DOHH2 (cell line): ENCODE measurements around the gene KCNJ15.

Experiments
- H3F3A ChIP-seq: fragments of 200-600 bp; sonication (generic), shearing (Covaris generic); 2 replicates; pipeline ENCODE4 v1.6.0; 2016; ENCODE audit warnings: antibody characterized with exemption, mild to moderate bottlenecking; ENCODE audit not compliant: control insufficient read depth, insufficient read depth
- H3K27ac ChIP-seq: fragments of 200-600 bp; sonication (generic); 2 replicates; pipeline ENCODE4 v1.5.1; 2014; ENCODE audit warnings: low read depth, mild to moderate bottlenecking, low read length, moderate library complexity
- H3K27me3 ChIP-seq: fragments of 200-600 bp; sonication (generic); 2 replicates; pipeline ENCODE4 v1.6.1; 2014; ENCODE audit warnings: mild to moderate bottlenecking, low read length, mixed read lengths; ENCODE audit not compliant: control insufficient read depth
- H3K36me3 ChIP-seq: fragments of 200-600 bp; sonication (generic); 2 replicates; pipeline ENCODE4 v1.6.1; 2014; ENCODE audit warnings: mild to moderate bottlenecking, low read length, moderate library complexity, mixed read lengths; ENCODE audit not compliant: control insufficient read depth
- H3K4me1 ChIP-seq: fragments of 200-600 bp; sonication (generic); 2 replicates; pipeline ENCODE4 v1.6.1; 2014; ENCODE audit warnings: mild to moderate bottlenecking, low read length, mixed read lengths; ENCODE audit not compliant: control insufficient read depth
- H3K4me2 ChIP-seq: fragments of 200-600 bp; sonication (generic); 2 replicates; pipeline ENCODE4 v1.6.0; 2014; ENCODE audit warnings: mild to moderate bottlenecking, low read length, moderate library complexity
- H3K4me3 ChIP-seq: fragments of 200-600 bp; sonication (generic); 2 replicates; pipeline ENCODE4 v1.5.1; 2014; ENCODE audit warnings: mild to moderate bottlenecking, low read length, mixed read lengths
- H3K79me2 ChIP-seq: fragments of 200-600 bp; sonication (generic); 2 replicates; pipeline ENCODE4 v1.6.1; 2014; ENCODE audit warnings: mild to moderate bottlenecking, low read length, mixed read lengths; ENCODE audit not compliant: control insufficient read depth
- H3K9me2 ChIP-seq: fragments of 200-600 bp; sonication (generic); replicated peaks from 2 replicates; pipeline ENCODE4 v1.6.1; 2014; ENCODE audit warnings: mild to moderate bottlenecking, low read length, mixed read lengths; ENCODE audit not compliant: control insufficient read depth
- H3K9me3 ChIP-seq: fragments of 200-600 bp; sonication (generic); 2 replicates; pipeline ENCODE4 v1.6.1; 2014; ENCODE audit warnings: antibody characterized with exemption, low read length, mixed read lengths; ENCODE audit not compliant: control insufficient read depth, insufficient read depth
- H4K20me1 ChIP-seq: fragments of 200-600 bp; sonication (generic); 2 replicates; pipeline ENCODE4 v1.6.0; 2014; ENCODE audit warnings: low read depth, mild to moderate bottlenecking, antibody characterized with exemption, low read length, moderate library complexity; ENCODE audit not compliant: control insufficient read depth, insufficient read depth
- EZH2phosphoT487 ChIP-seq: fragments of 200-600 bp; sonication (generic); IDR thresholded peaks from 2 replicates; pipeline ENCODE4 v1.6.1; 2017; ENCODE audit warnings: borderline replicate concordance, mild to moderate bottlenecking, antibody characterized with exemption, low read length, moderate library complexity, mixed read lengths
- TF ChIP-seq, protein P1 (sequence below): fragments of 200-600 bp; sonication (generic); IDR thresholded peaks from one replicate; pipeline ENCODE4 v1.5.1; 2014; ENCODE audit warnings: antibody characterized with exemption, mild to moderate bottlenecking, low read depth, low read length; ENCODE audit not compliant: poor library complexity, severe bottlenecking

The KCNJ15 gene

GRCh38 chr21:38223893-38224540 is 32.8 kb upstream of the KCNJ15 start:
- no peaks in the 10 kb centered on the region for H3K4me1 ChIP-seq
- no peak overlapping the region for H3K27ac ChIP-seq
- no peaks in the 10 kb centered on the region for H3K9me2 ChIP-seq
- H3K27me3 ChIP-seq: no peaks in the 10 kb centered on the region
- H4K20me1 ChIP-seq: no peaks in the 10 kb centered on the region
- TF ChIP-seq, protein P1, sequence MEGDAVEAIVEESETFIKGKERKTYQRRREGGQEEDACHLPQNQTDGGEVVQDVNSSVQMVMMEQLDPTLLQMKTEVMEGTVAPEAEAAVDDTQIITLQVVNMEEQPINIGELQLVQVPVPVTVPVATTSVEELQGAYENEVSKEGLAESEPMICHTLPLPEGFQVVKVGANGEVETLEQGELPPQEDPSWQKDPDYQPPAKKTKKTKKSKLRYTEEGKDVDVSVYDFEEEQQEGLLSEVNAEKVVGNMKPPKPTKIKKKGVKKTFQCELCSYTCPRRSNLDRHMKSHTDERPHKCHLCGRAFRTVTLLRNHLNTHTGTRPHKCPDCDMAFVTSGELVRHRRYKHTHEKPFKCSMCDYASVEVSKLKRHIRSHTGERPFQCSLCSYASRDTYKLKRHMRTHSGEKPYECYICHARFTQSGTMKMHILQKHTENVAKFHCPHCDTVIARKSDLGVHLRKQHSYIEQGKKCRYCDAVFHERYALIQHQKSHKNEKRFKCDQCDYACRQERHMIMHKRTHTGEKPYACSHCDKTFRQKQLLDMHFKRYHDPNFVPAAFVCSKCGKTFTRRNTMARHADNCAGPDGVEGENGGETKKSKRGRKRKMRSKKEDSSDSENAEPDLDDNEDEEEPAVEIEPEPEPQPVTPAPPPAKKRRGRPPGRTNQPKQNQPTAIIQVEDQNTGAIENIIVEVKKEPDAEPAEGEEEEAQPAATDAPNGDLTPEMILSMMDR: no peak
- no peak for TF ChIP-seq EZH2phosphoT487
- no peaks in the 10 kb centered on the region for H3F3A ChIP-seq
- no peaks in the 10 kb centered on the region for H3K36me3 ChIP-seq
- no peak overlapping the region for H3K4me2 ChIP-seq
- peaks cover 25% of the 10 kb centered on the region for H3K9me3 ChIP-seq
- no peaks in the 10 kb centered on the region for H3K79me2 ChIP-seq
- H3K4me3 ChIP-seq: no peak overlapping the region

GRCh38 chr21:38227401-38227800 is 29.4 kb upstream of the KCNJ15 start:
- H3K9me2 ChIP-seq: no peaks in the 10 kb centered on the region
- no peaks in the 10 kb centered on the region for H3F3A ChIP-seq
- no peaks in the 10 kb centered on the region for H3K79me2 ChIP-seq
- no peaks in the 10 kb centered on the region for H3K4me1 ChIP-seq
- H3K9me3 ChIP-seq: peaks cover 37% of the 10 kb centered on the region
- no peak overlapping the region for H3K4me2 ChIP-seq
- no peaks in the 10 kb centered on the region for H3K27me3 ChIP-seq
- no peaks in the 10 kb centered on the region for H4K20me1 ChIP-seq
- H3K4me3 ChIP-seq: no peak overlapping the region
- TF ChIP-seq EZH2phosphoT487: no peak
- TF ChIP-seq, protein P1: no peak
- H3K27ac ChIP-seq: no peak overlapping the region
- no peaks in the 10 kb centered on the region for H3K36me3 ChIP-seq

DNA sequence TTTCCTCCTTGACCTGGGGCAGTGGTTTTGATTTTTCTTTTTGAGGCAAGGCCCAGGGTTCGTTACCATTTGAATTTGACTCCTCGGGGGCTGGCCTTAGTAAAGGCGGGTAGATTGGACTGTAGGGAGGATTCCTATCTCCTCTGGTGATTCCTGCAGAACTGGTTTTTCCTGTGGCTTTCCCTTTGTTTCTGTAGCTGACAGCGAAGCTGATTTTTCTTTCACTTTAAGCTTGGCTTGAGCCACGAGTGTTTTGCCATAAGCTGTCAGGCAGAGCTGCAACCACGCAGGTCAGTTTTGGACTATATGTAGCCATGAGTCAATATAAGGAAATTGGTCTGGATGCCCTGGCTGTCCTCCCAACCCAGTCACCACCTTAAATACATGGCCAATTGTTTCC is 28.7 kb upstream of the KCNJ15 start:
- H3K4me3 ChIP-seq: no peak overlapping the region
- no peaks in the 10 kb centered on the region for H3K79me2 ChIP-seq
- no peak overlapping the region for H3K27ac ChIP-seq
- no peaks in the 10 kb centered on the region for H3K27me3 ChIP-seq
- TF ChIP-seq EZH2phosphoT487: no peak
- TF ChIP-seq, protein P1: no peak
- no peaks in the 10 kb centered on the region for H3K4me1 ChIP-seq
- no peaks in the 10 kb centered on the region for H3K36me3 ChIP-seq
- H4K20me1 ChIP-seq: no peaks in the 10 kb centered on the region
- H3K9me3 ChIP-seq: peaks cover 33% of the 10 kb centered on the region
- no peak overlapping the region for H3K4me2 ChIP-seq
- H3F3A ChIP-seq: no peaks in the 10 kb centered on the region
- no peaks in the 10 kb centered on the region for H3K9me2 ChIP-seq
